ENCODE results near the gene TCF7L2. TPM values are rescaled to one million over a fixed set of nuclear protein-coding genes. Genes with fewer than 3 reads are reported as not detected.

TCF7L2 gene
- total RNA-seq, 1 experiment from 2014 or later, result 45.2 TPM

- in situ Hi-C loops (cut with HindIII; ENCODE audit: low pct_unique_long_range_greater_than_20kb, low sequenced_read_pairs) (no loop called here), intact Hi-C loops (cut with micrococcal nuclease; ENCODE audit: unreplicated experiment) (no loop called here)
- Histone ChIP-seq H3K36me3 (ENCODE audit: control insufficient read depth, insufficient read depth, low read length) (no peaks in the 10 kb centered on the region), H3K27me3 (ENCODE audit: control insufficient read depth, insufficient read depth, low read length) (no peaks in the 10 kb centered on the region), H3K9me3 (ENCODE audit: control insufficient read depth, insufficient read depth, low read depth, low read length) (no peaks in the 10 kb centered on the region), H3K27ac (ENCODE audit: low read length) (0 out of 2 replicates have a peak overlapping the region, but pooled peaks have one; percentile 14), H3K4me1 (ENCODE audit: control insufficient read depth, insufficient read depth, low read length) (peaks cover 20% of the 10 kb centered on the region), H3K4me3 (ENCODE audit: low read depth in 2 of 2, low read length in 2 of 2) (no peak overlapping the region)
- ChIA-PET POLR2A (no interaction called here), CTCF (no interaction called here)
- BruUV-seq (replicated peaks), result no TSS peak
- DNase-seq (ENCODE audit: low read depth, low spot score) (no peak), ATAC-seq (no peak)
- no peak for TF ChIP-seq SIN3A (IDR thresholded peaks at IDR 0.05; ENCODE audit: borderline replicate concordance, insufficient read depth, low read depth, low read length)
- TF ChIP-seq, protein P1, sequence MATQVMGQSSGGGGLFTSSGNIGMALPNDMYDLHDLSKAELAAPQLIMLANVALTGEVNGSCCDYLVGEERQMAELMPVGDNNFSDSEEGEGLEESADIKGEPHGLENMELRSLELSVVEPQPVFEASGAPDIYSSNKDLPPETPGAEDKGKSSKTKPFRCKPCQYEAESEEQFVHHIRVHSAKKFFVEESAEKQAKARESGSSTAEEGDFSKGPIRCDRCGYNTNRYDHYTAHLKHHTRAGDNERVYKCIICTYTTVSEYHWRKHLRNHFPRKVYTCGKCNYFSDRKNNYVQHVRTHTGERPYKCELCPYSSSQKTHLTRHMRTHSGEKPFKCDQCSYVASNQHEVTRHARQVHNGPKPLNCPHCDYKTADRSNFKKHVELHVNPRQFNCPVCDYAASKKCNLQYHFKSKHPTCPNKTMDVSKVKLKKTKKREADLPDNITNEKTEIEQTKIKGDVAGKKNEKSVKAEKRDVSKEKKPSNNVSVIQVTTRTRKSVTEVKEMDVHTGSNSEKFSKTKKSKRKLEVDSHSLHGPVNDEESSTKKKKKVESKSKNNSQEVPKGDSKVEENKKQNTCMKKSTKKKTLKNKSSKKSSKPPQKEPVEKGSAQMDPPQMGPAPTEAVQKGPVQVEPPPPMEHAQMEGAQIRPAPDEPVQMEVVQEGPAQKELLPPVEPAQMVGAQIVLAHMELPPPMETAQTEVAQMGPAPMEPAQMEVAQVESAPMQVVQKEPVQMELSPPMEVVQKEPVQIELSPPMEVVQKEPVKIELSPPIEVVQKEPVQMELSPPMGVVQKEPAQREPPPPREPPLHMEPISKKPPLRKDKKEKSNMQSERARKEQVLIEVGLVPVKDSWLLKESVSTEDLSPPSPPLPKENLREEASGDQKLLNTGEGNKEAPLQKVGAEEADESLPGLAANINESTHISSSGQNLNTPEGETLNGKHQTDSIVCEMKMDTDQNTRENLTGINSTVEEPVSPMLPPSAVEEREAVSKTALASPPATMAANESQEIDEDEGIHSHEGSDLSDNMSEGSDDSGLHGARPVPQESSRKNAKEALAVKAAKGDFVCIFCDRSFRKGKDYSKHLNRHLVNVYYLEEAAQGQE (IDR thresholded peaks at IDR 0.05; ENCODE audit: insufficient read depth in 1 of 2, low read depth in 2 of 2, low read length in 1 of 2), result no peak
- TF ChIP-seq TCF7L2 (IDR thresholded peaks at IDR 0.05; ENCODE audit: low read depth, low read length), result no peak
- no peak for TF ChIP-seq POLR2AphosphoS5 (IDR thresholded peaks at IDR 0.05; ENCODE audit: low read depth, low read length)
- no peak for TF ChIP-seq CTCF (IDR thresholded peaks at IDR 0.05)
Measured at GRCh38 chr10:113037218-113037617, 87.2 kb downstream of the TCF7L2 start.

DNA sequence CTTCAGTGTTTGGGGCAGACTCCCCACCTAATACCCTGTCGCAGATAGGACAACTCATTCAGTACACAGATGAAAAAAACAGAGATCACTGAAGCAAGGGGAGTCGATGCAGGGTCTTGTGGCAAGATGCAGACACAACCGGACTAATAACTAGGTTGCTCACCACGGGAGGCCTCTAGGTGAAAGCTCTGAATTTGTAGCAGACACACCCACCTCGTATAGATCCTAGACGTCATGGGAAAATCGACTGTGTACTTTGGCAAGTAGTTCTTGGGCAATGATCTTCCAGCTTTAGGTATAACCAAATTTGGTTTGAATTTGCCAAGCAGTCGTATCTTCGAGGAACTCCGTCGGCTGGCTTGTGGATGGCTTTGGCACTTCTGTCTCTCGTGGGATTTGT is 88.1 kb downstream of the TCF7L2 start:
- BruUV-seq (replicated peaks), result no TSS peak
- Histone ChIP-seq H3K9me3 (ENCODE audit: control insufficient read depth, insufficient read depth, low read depth, low read length) (no peaks in the 10 kb centered on the region), H3K4me3 (ENCODE audit: low read depth in 2 of 2, low read length in 2 of 2) (no peak overlapping the region), H3K27me3 (ENCODE audit: control insufficient read depth, insufficient read depth, low read length) (no peaks in the 10 kb centered on the region), H3K36me3 (ENCODE audit: control insufficient read depth, insufficient read depth, low read length) (no peaks in the 10 kb centered on the region; the same call in 1 of the 2 replicates), H3K4me1 (ENCODE audit: control insufficient read depth, insufficient read depth, low read length) (peaks cover 15% of the 10 kb centered on the region), H3K27ac (ENCODE audit: low read length) (no peak overlapping the region)
- DNase-seq (ENCODE audit: low read depth, low spot score) (no peak), ATAC-seq (no peak)
- CTCF ChIA-PET, result no interaction called here
- intact Hi-C loops (cut with micrococcal nuclease; ENCODE audit: unreplicated experiment) (no loop called here), in situ Hi-C loops (cut with HindIII; ENCODE audit: low pct_unique_long_range_greater_than_20kb, low sequenced_read_pairs) (no loop called here)
- POLR2A ChIA-PET, result no interaction called here
- TF ChIP-seq POLR2AphosphoS5 (IDR thresholded peaks at IDR 0.05; ENCODE audit: low read depth, low read length), result no peak
- TF ChIP-seq TCF7L2 (IDR thresholded peaks at IDR 0.05; ENCODE audit: low read depth, low read length), result no peak
- no peak for TF ChIP-seq SIN3A (IDR thresholded peaks at IDR 0.05; ENCODE audit: borderline replicate concordance, insufficient read depth, low read depth, low read length)
- TF ChIP-seq CTCF (IDR thresholded peaks at IDR 0.05), result no peak
- TF ChIP-seq, protein P1 (IDR thresholded peaks at IDR 0.05; ENCODE audit: insufficient read depth in 1 of 2, low read depth in 2 of 2, low read length in 1 of 2), result no peak
